HepG2 (cell line): ENCODE results near the gene HECTD1. TPM values are rescaled to one million over a fixed set of nuclear protein-coding genes. Genes with fewer than 3 reads are reported as not detected.
A peak's percentile ranks its signal among the peaks of the same experiment; 100 is the strongest.

Experiments used
- ATF6 ChIP-seq: sonication (generic); formaldehyde crosslinking; conservative IDR thresholded peaks from 2 replicates; pipeline ENCODE4 v1.4.0; 2020; ENCODE audit warnings: missing genetic modification reagents
- CCDC6 ChIP-seq: sonication (generic); formaldehyde crosslinking; IDR thresholded peaks from 2 replicates; pipeline ENCODE4 v1.8.1; 2022; ENCODE audit warnings: mild to moderate bottlenecking, missing genetic modification reagents, moderate library complexity
- FOXO1 ChIP-seq: sonication (generic); formaldehyde crosslinking; IDR thresholded peaks from 2 replicates; pipeline ENCODE4 v1.4.0; 2020; ENCODE audit warnings: missing genetic modification reagents
- GMEB1 ChIP-seq: sonication (generic); formaldehyde crosslinking; IDR thresholded peaks from 2 replicates; pipeline ENCODE4 v1.5.1; 2020; ENCODE audit warnings: missing genetic modification reagents, mild to moderate bottlenecking, borderline replicate concordance
- HNF4A ChIP-seq: sonication (generic); formaldehyde crosslinking; IDR thresholded peaks from 2 replicates; pipeline ENCODE4 v1.4.0; 2020; ENCODE audit warnings: missing genetic modification reagents
- KDM4B ChIP-seq: sonication (generic); formaldehyde crosslinking; IDR thresholded peaks from 2 replicates; pipeline ENCODE4 v1.4.0; 2020; ENCODE audit warnings: missing genetic modification reagents
- REST ChIP-seq, 2 experiments: IDR thresholded peaks; 2 replicates each; pipeline ENCODE4 v1.6.1; 2011 to 2012; ENCODE audit warnings: low read length in 2 of 2, borderline replicate concordance in 1 of 2, low read depth in 1 of 2, mild to moderate bottlenecking in 1 of 2, moderate library complexity in 1 of 2
- SNRNP70 ChIP-seq: fragments of 200-400 bp; formaldehyde crosslinking; IDR thresholded peaks from 2 replicates; pipeline ENCODE4 v1.6.1; 2017; ENCODE audit warnings: mild to moderate bottlenecking, low read depth, low read length, moderate library complexity
- STAT6 ChIP-seq: sonication (generic); formaldehyde crosslinking; IDR thresholded peaks from 2 replicates; pipeline ENCODE4 v1.4.0; 2020; ENCODE audit warnings: missing genetic modification reagents, mild to moderate bottlenecking, borderline replicate concordance
- TAF15 ChIP-seq: fragments of 200-400 bp; formaldehyde crosslinking; IDR thresholded peaks from one replicate; pipeline ENCODE4 v1.6.1; 2018; ENCODE audit warnings: mild to moderate bottlenecking, low read depth, low read length; ENCODE audit not compliant: poor library complexity, severe bottlenecking
- ZNF234 ChIP-seq: sonication (generic); formaldehyde crosslinking; conservative IDR thresholded peaks from 2 replicates; pipeline ENCODE4 v1.5.1; 2020; ENCODE audit warnings: mild to moderate bottlenecking, missing genetic modification reagents
- ZNF333 ChIP-seq: sonication (generic); formaldehyde crosslinking; IDR thresholded peaks from 2 replicates; pipeline ENCODE4 v1.4.0; 2020; ENCODE audit warnings: mild to moderate bottlenecking, missing genetic modification reagents, borderline replicate concordance
- ZNF382 ChIP-seq: sonication (generic); formaldehyde crosslinking; IDR thresholded peaks from 2 replicates; pipeline ENCODE4 v1.5.0; 2020; ENCODE audit warnings: missing genetic modification reagents, mild to moderate bottlenecking, borderline replicate concordance
- ZNF430 ChIP-seq: sonication (generic); formaldehyde crosslinking; IDR thresholded peaks from 2 replicates; pipeline ENCODE4 v1.9.0; 2021; ENCODE audit warnings: mild to moderate bottlenecking, missing genetic modification reagents
- ZNF83 ChIP-seq: sonication (generic); formaldehyde crosslinking; IDR thresholded peaks from 2 replicates; pipeline ENCODE4 v1.4.0; 2020; ENCODE audit warnings: missing genetic modification reagents, mild to moderate bottlenecking, borderline replicate concordance
- polyA plus RNA-seq, 8 experiments: library from polyadenylated mRNA; depleted of rRNA in 3 of 8; stranded (reverse) in 7 of 8; unstranded in 1 of 8; fragments of >200 nt; fragmentation: Illumina TruSeq in 4 of 8; extraction: Trizol in 4 of 8; gene quantifications; 2 replicates each; pipeline versions ENCODE4 v1.2.1 to v1.2.3, GENCODE V29; 2011 to 2016; ENCODE audit warnings: low read depth in 4 of 8, missing spikeins in 1 of 8, mixed read lengths in 1 of 8; ENCODE audit not compliant: insufficient read depth in 1 of 8
- total RNA-seq, 5 experiments: library from RNA; depleted of rRNA; stranded (reverse); fragments of >200 nt; fragmentation: Illumina TruSeq; extraction: Trizol; gene quantifications; 2 replicates each; pipeline ENCODE4 v1.2.3, GENCODE V29; 2016; ENCODE audit warnings: low read depth in 1 of 5
- TF ChIP-seq, protein P1 (sequence below): IDR thresholded peaks from 2 replicates; pipeline ENCODE4 v1.6.1; 2016; ENCODE audit warnings: missing genetic modification reagents, missing compliant biosample characterization

Gene HECTD1
- total and polyA plus RNA-seq, 2 of the 13 experiments (the other 11 are each of a cell fraction or from before 2014, with no cell fraction given): 312 to 560 TPM

DNA sequence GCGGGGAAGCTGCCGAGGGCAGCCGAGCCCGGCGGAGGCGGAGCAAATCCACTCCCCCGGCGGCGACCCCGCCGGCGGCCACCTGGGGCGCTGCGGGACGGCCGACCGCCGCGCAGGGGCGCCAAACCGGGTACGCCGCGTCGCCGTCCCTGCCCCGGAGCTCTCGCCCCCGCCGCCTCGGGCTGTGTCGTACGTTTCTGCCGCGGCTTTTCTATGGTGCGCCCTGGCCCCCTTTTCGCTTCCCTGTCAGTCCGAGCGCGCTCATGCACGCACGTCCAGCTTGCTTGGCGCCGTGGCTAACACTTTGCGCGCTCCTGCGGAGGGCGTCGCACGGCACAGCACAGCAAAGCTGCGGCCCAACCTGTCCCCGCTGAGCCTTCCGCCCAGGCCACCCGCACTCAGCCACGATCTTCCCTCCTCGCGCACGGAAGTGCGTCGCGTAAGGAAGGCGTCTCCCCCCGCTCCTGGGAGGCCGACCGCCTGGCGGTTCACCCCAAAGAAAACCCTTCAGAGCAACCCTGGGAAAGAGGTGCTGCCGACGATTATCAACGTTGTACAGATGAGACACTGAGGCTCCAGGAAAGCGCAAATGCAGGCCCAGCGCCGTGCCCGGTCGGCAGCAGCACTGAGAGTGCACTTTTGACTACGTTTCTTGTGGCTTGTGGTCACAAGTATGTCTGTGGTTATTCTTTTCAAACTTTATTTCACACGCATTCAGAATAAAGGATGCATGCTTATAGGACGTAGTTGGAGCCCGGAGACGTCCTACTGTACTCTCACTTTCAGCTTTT, at the start of gene HECTD1 (continued):
- TF ChIP-seq STAT6 (CRISPR knock-in tag) (peak; percentile 98; the same call in 1 of the 2 replicates), ZNF382 (CRISPR knock-in tag) (no peak), KDM4B (peak; percentile 99), ZNF234 (no peak; the same call in 1 of the 2 replicates), ATF6 (CRISPR knock-in tag) (0 out of 2 replicates have a peak, but pooled peaks have one; percentile 91), SNRNP70 (no peak), TAF15 (peak; percentile 88), ZNF333 (CRISPR knock-in tag) (peak; percentile 97), CCDC6 (CRISPR knock-in tag) (peak; percentile 100), GMEB1 (peak; percentile 96), HNF4A (CRISPR knock-in tag) (peak; percentile 64), ZNF83 (CRISPR knock-in tag) (peak; percentile 99), ZNF430 (CRISPR knock-in tag) (peak; percentile 97), REST (IDR thresholded peaks at IDR 0.05; ENCODE audit: borderline replicate concordance in 1 of 2, low read depth in 1 of 2, low read length in 2 of 2) (peak in 1 of 2 experiments; percentile 59; a peak in 1 of 4 replicates), FOXO1 (CRISPR knock-in tag) (peak; percentile 96)
- TF ChIP-seq, protein P1, sequence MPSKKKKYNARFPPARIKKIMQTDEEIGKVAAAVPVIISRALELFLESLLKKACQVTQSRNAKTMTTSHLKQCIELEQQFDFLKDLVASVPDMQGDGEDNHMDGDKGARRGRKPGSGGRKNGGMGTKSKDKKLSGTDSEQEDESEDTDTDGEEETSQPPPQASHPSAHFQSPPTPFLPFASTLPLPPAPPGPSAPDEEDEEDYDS (CRISPR knock-in tag): peak; percentile 95
